ENCODE data around the gene GRP.

- no peak for TF ChIP-seq POLR2A (IDR thresholded peaks at IDR 0.05)
- no peak for TF ChIP-seq CTCF (IDR thresholded peaks at IDR 0.05)
- no peak for TF ChIP-seq POLR2AphosphoS5 (IDR thresholded peaks at IDR 0.05)
Measured at GRCh38 chr18:59207506-59207905, 12.5 kb upstream of the GRP start.

Data from transverse colon (tissue), 4 donors.